ENCODE data around the gene OR2T27.
"Not testable (repeated sequence)": the region's sequence is repeated elsewhere in the genome, so short reads cannot be mapped to it uniquely, and the experiment has no call there.

Gene OR2T27

GRCh38 chr1:248640906-248641305, 14.4 kb downstream of the OR2T27 start:
- DNase-seq (ENCODE audit: low read depth in 2 of 2) = not testable (repeated sequence)

- not testable (repeated sequence) for DNase-seq (ENCODE audit: low read depth in 2 of 2)
These were observed 15.7 kb downstream of the OR2T27 start for GRCh38 chr1:248639652-248640051.

GRCh38 chr1:248636612-248637011, 18.7 kb downstream of the OR2T27 start:
- DNase-seq (ENCODE audit: low read depth in 2 of 2) = not testable (repeated sequence)

GRCh38 chr1:248634991-248635390, 20.3 kb downstream of the OR2T27 start, which contains the start of gene OR2T11:
Gene OR2T11, minus strand, starts transcription at chr1:248635091. Its CDS starts 7,963 bp downstream, at chr1:248627128.
- not testable (repeated sequence) for DNase-seq (ENCODE audit: low read depth in 2 of 2)

GRCh38 chr1:248631354-248632008, 23.8 kb downstream of the OR2T27 start:
- DNase-seq (ENCODE audit: low read depth in 2 of 2) = no peak

GRCh38 chr1:248630551-248630950, 24.8 kb downstream of the OR2T27 start:
- DNase-seq (ENCODE audit: low read depth in 2 of 2) = no peak

- DNase-seq (ENCODE audit: low read depth in 2 of 2) = no peak
These were observed 27.1 kb downstream of the OR2T27 start for GRCh38 chr1:248627971-248628844.

GRCh38 chr1:248625971-248626370, 29.4 kb downstream of the OR2T27 start:
- no peak for DNase-seq (ENCODE audit: low read depth in 2 of 2)

- no peak for DNase-seq (ENCODE audit: low read depth in 2 of 2)
These were observed 30.2 kb downstream of the OR2T27 start for GRCh38 chr1:248625166-248625565.

GRCh38 chr1:248622570-248623001, 32.7 kb downstream of the OR2T27 start:
- no peak for DNase-seq (ENCODE audit: low read depth in 2 of 2)

- no peak for DNase-seq (ENCODE audit: low read depth in 2 of 2)
These were observed 33.6 kb downstream of the OR2T27 start for GRCh38 chr1:248621770-248622169.

GRCh38 chr1:248618878-248619277, 36.5 kb downstream of the OR2T27 start:
- peak; percentile 38 to 39 for DNase-seq (ENCODE audit: low read depth in 2 of 2)

- DNase-seq (ENCODE audit: low read depth in 2 of 2) = no peak
These were observed 37.2 kb downstream of the OR2T27 start for GRCh38 chr1:248618119-248618518.

GRCh38 chr1:248613742-248614141, 41.6 kb downstream of the OR2T27 start:
- no peak for DNase-seq (ENCODE audit: low read depth in 2 of 2)

- peak; percentile 2 to 11 for DNase-seq (ENCODE audit: low read depth in 2 of 2)
These were observed 43.4 kb downstream of the OR2T27 start for GRCh38 chr1:248611883-248612414.

- DNase-seq (ENCODE audit: low read depth in 2 of 2) = no peak
These were observed 45.0 kb downstream of the OR2T27 start for GRCh38 chr1:248610301-248610700.
